NB4 (cell line): Measurements from ENCODE around the gene TSHZ2.

ENCODE experiments used
- DNase-seq: peaks from one replicate; pipeline ENCODE4 v3.0.0; 2010; ENCODE audit warnings: low read depth
- H3K4me3 ChIP-seq: one replicate; pipeline ENCODE4 v1.5.1; 2011; ENCODE audit warnings: mild to moderate bottlenecking, low read depth, low read length, moderate library complexity
- MYC ChIP-seq: IDR thresholded peaks from 2 replicates; pipeline ENCODE4 v1.6.1; 2011; ENCODE audit warnings: low read depth, low read length
- POLR2A ChIP-seq: IDR thresholded peaks from 2 replicates; pipeline ENCODE4 v1.6.1; 2011; ENCODE audit warnings: mild to moderate bottlenecking; ENCODE audit not compliant: insufficient read length; ENCODE audit errors: extremely low read depth
- TF ChIP-seq, protein P1 (sequence below): IDR thresholded peaks from one replicate; pipeline ENCODE4 v1.5.1; 2012; ENCODE audit warnings: low read depth, low read length
- TF ChIP-seq, protein P2 (sequence below): IDR thresholded peaks from 2 replicates; pipeline ENCODE4 v1.6.1; 2011; ENCODE audit warnings: low read depth, low read length

The TSHZ2 gene

DNA sequence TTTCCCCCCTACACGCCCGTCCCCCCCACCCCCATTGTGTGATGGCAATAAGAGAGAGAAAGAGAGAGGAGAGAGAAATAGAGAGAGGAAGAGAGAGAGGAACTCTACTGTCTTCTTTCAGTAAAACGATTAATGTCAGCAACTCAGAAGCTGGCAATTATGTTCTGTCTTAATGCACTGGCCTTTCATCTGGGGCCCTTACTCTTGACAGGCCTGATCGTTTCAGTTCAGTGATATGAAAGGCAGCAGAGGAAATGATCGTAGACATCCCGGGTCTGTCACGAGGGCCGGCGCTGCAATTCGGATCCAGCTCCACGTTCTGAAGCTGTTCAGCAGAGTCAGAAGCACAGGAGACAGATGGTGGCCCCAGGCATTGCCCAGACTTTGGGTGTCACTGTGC lies 312.5 kb downstream of the TSHZ2 start:
- no peak for TF ChIP-seq POLR2A
- TF ChIP-seq, protein P1, sequence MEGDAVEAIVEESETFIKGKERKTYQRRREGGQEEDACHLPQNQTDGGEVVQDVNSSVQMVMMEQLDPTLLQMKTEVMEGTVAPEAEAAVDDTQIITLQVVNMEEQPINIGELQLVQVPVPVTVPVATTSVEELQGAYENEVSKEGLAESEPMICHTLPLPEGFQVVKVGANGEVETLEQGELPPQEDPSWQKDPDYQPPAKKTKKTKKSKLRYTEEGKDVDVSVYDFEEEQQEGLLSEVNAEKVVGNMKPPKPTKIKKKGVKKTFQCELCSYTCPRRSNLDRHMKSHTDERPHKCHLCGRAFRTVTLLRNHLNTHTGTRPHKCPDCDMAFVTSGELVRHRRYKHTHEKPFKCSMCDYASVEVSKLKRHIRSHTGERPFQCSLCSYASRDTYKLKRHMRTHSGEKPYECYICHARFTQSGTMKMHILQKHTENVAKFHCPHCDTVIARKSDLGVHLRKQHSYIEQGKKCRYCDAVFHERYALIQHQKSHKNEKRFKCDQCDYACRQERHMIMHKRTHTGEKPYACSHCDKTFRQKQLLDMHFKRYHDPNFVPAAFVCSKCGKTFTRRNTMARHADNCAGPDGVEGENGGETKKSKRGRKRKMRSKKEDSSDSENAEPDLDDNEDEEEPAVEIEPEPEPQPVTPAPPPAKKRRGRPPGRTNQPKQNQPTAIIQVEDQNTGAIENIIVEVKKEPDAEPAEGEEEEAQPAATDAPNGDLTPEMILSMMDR, result no peak
- TF ChIP-seq, protein P2, sequence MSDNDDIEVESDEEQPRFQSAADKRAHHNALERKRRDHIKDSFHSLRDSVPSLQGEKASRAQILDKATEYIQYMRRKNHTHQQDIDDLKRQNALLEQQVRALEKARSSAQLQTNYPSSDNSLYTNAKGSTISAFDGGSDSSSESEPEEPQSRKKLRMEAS, result no peak
- no peak overlapping the region for H3K4me3 ChIP-seq
- DNase-seq, result no peak

DNA sequence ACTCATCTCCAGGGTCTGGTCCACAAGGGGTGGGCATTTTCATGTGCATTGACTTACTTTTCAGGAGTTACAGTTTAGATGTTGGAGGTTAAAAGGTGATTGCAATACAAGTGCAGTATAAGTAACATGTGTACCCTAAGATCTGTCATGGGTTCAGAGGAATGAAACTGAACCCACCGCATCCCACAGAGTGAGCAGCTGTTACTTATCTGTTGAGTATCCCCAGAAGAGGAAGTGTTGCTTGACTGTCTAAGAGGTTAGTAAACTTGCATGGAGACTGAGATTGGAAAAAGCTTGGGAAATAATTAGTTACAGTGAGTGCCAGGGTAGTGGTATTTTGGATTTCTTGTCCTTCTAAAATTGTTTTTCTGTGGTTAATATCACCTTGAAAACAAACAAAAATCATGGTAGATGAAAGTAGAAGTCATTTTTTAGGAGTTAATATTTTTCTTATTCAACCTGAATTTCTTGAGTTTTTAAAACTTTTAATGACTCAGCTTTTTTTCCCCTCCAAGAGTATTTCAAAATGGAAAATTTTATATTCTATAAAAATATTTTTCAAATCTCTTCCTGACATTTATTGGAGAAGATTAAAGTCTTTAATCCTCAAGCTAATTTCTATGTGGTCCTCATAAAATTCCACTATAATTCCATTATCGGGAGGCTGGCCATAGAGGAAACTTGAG lies 315.3 kb downstream of the TSHZ2 start:
- TF ChIP-seq, protein P2, result no peak
- TF ChIP-seq, protein P1, result no peak
- no peak for TF ChIP-seq MYC
- no peak for TF ChIP-seq POLR2A
- DNase-seq, result peak; percentile 14

DNA sequence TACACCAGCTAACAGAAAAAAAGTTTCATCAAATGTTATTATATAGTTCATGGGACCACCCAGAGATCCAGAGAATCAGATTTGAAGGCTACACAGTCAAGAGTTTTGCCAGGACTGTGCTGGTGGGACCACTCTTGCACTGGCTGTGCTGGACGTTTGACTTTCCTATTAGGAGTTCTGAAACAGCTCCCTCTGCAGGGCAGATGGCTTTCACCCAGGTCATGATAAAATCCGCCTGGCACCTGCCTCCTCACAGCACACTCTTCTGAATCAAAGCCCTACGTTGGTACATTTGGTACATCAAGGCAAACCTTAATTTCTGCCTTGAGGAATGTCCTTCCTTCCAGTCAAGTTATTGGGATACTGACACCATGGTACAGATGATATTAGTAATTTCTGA lies 319.4 kb downstream of the TSHZ2 start:
- no peak for TF ChIP-seq MYC
- TF ChIP-seq, protein P1, result peak; percentile 64
- peak; percentile 38 for DNase-seq
- no peak overlapping the region for H3K4me3 ChIP-seq

More for the DNA sequence above, 315.3 kb downstream of the TSHZ2 start:
- H3K4me3 ChIP-seq, result no peak overlapping the region

DNA sequence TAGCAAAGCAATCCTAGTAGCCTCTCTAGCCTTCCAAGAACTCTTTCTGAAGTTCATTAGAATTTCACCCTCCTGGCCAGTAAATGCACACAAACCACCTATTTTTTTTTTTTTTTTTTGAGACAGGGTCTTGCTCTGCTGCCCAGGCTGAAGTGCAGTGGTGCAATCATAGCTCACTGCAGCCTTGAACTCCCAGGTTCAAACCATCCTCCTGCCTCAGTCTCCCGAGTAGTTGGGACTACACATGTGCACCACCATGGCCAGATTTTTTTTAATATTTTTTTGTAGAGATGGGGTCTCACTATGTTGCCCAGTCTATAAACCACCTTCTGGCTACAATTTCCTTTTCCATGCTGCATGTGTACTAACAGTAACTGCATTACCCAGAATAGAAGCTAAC lies 320.2 kb downstream of the TSHZ2 start:
- no peak for TF ChIP-seq POLR2A
- TF ChIP-seq, protein P2, result no peak
- no peak for TF ChIP-seq MYC
- TF ChIP-seq, protein P1, result no peak
- H3K4me3 ChIP-seq, result no peak overlapping the region
- no peak for DNase-seq

DNA sequence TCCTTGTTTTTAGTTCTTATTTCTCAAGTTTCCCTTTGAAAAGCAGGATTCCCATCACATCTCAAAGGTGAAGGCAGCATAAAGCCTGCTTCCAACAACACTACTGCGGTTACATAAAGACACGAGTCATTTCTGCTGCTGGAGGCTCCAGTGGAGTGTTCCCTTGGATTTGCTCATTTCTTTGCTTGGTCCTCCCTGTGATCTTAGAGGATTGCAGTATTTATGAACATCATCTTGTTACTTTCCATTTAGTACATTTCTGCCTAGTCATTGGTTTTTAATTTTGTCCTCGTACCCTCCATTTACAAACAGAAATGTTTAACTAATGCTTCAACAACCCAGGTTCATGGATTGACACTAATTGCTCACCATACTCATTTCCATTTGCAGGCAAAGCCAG lies 322.6 kb downstream of the TSHZ2 start:
- TF ChIP-seq MYC (no peak), POLR2A (no peak)
- TF ChIP-seq, protein P1, result no peak
- TF ChIP-seq, protein P2, result no peak
- DNase-seq, result no peak
- no peak overlapping the region for H3K4me3 ChIP-seq

DNA sequence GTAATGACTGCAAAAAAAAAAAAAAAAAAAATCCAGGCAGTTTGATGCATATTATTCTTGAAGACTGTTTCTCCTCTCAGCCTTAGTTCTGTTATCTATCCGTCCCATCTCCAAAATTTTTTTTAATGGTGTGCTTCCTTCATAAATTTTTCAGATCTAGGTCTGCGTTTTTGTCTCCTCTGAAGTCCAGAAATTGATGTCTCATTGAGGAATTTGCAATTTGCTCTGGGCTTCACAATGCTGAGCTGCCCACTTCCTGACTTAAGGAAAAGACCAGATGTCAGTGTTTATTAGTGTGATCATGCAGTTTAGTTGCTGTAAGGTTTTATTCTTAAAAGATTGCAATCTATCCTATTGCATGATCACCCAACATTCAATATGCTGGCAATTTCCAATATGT lies 323.9 kb downstream of the TSHZ2 start:
- TF ChIP-seq MYC (no peak), POLR2A (no peak)
- TF ChIP-seq, protein P2, result no peak
- TF ChIP-seq, protein P1, result no peak
- no peak for DNase-seq
- H3K4me3 ChIP-seq, result no peak overlapping the region
